Mucosa of descending colon (tissue), 3 donors: ENCODE data around the gene STK32C. TPM values are rescaled to one million over a fixed set of nuclear protein-coding genes. Genes with fewer than 3 reads are reported as not detected.

Experiments
- ATAC-seq: fragments of 200-7000 bp; cut with Tn5 transposase; one replicate; pipeline ENCODE4 v1.9.1; 2020; ENCODE audit warnings: mild to moderate bottlenecking, moderate library complexity
- DNase-seq, 3 donors: peaks; one replicate each; pipeline ENCODE4 v3.0.0-alpha.2; 2020
- H3K36me3 ChIP-seq: fragments of 200-600 bp; one replicate; pipeline ENCODE4 v1.8.0; 2021; ENCODE audit warnings: low read depth, mild to moderate bottlenecking
- H3K4me1 ChIP-seq: fragments of 200-600 bp; one replicate; pipeline ENCODE4 v1.8.0; 2021; ENCODE audit warnings: low read depth, mild to moderate bottlenecking
- H3K4me3 ChIP-seq: fragments of 200-600 bp; one replicate; pipeline ENCODE4 v1.8.0; 2021; ENCODE audit warnings: mild to moderate bottlenecking
- H3K9me3 ChIP-seq: fragments of 200-600 bp; one replicate; pipeline ENCODE4 v1.8.0; 2021; ENCODE audit warnings: mild to moderate bottlenecking
- intact Hi-C, 2 donors: fragments of 100-400 bp; cut with DNase I in 1 of 2; cut with micrococcal nuclease in 1 of 2; formaldehyde crosslinking; loops; one replicate each; pipeline versions ENCODE4 v1.11.0 to v1.11.1; 2022; cut with DNase I, micrococcal nuclease
- total RNA-seq, 3 donors: library from RNA; stranded (reverse); fragmentation: NEBNext Ultra II Directional in 2 of 3; extraction: Animal tissue kit (Norgen Biotek cat#: 25700) in 2 of 3; gene quantifications; one replicate each; pipeline versions ENCODE4 v1.2.1 to v1.2.4, GENCODE V29; 2021 to 2023
- TF ChIP-seq, protein P1 (sequence below): fragments of 200-600 bp; IDR thresholded peaks from one replicate; pipeline ENCODE4 v1.8.0; 2022; ENCODE audit warnings: antibody characterized with exemption, mild to moderate bottlenecking
- donor health status: DM: no; HTN: no; CAD: no; lungs with moderate emphysema.
- donor health status: DM: no; HTN: no; CAD: no.
- donor health status: DM: no; HTN: yes; CAD: no.

Gene STK32C
- total RNA-seq, 3 donors from 2014 or later = 4.5 to 11.5 (median 11.1) TPM

DNA sequence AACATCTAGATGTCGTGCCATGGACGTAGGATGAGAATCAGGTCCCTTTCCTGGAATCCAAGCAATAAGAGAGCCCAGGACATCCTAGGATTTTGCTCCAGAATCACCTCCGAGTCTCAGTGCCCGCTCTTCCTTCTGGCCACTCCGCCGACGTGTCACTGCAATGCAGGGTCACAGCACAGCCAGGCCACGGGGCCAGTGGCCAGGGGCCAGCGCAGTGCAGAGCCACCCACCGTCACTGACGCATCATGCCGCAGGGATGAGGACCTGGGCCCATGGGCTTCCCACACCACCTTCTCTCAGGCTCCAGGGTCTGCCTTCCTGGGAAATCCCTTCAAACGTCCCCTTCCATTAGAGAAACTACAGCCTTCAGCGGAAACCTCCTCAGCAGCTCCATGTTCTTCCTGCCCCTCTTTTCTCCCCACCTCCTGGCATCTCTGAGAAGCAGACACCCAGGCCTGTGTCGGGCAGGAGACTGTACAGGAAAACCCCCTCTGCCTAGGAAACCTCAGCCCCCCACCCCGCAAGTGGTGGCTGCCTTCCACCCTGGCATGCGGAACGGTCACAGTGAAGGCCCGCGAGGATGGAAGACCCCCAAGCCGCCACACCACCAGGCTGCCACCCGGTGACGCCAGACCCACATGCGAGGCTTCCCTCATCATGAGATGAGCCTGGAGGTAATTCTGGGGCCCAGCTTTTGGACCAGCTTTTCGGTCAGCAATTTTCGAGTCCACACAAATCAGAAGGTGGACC, 32.1 kb downstream of the STK32C start:
- Histone ChIP-seq H3K4me3 (no peak overlapping the region), H3K4me1 (no peaks in the 10 kb centered on the region), H3K9me3 (no peaks in the 10 kb centered on the region), H3K36me3 (no peaks in the 10 kb centered on the region)
- peak in 1 of 3 donors; percentile 37 for DNase-seq
- intact Hi-C loops = no loop called here
- TF ChIP-seq, protein P1, sequence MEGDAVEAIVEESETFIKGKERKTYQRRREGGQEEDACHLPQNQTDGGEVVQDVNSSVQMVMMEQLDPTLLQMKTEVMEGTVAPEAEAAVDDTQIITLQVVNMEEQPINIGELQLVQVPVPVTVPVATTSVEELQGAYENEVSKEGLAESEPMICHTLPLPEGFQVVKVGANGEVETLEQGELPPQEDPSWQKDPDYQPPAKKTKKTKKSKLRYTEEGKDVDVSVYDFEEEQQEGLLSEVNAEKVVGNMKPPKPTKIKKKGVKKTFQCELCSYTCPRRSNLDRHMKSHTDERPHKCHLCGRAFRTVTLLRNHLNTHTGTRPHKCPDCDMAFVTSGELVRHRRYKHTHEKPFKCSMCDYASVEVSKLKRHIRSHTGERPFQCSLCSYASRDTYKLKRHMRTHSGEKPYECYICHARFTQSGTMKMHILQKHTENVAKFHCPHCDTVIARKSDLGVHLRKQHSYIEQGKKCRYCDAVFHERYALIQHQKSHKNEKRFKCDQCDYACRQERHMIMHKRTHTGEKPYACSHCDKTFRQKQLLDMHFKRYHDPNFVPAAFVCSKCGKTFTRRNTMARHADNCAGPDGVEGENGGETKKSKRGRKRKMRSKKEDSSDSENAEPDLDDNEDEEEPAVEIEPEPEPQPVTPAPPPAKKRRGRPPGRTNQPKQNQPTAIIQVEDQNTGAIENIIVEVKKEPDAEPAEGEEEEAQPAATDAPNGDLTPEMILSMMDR = no peak
- ATAC-seq = no peak

GRCh38 chr10:132274986-132275385, 32.8 kb downstream of the STK32C start:
- no peak overlapping the region for H3K4me3 ChIP-seq
- no peaks in the 10 kb centered on the region for H3K9me3 ChIP-seq
- no peak for ATAC-seq
- intact Hi-C loops = no loop called here
- H3K4me1 ChIP-seq = no peaks in the 10 kb centered on the region
- TF ChIP-seq, protein P1 = no peak
- H3K36me3 ChIP-seq = no peaks in the 10 kb centered on the region
- DNase-seq = peak in 1 of 3 donors; percentile 31

- H3K9me3 ChIP-seq = no peaks in the 10 kb centered on the region
- H3K4me3 ChIP-seq = no peak overlapping the region
- ATAC-seq = no peak
- no peaks in the 10 kb centered on the region for H3K4me1 ChIP-seq
- DNase-seq = peak in 1 of 3 donors; percentile 33
- intact Hi-C loops = no loop called here
- no peaks in the 10 kb centered on the region for H3K36me3 ChIP-seq
- TF ChIP-seq, protein P1 = no peak
These were observed 33.2 kb downstream of the STK32C start for GRCh38 chr10:132274581-132274980.

DNA sequence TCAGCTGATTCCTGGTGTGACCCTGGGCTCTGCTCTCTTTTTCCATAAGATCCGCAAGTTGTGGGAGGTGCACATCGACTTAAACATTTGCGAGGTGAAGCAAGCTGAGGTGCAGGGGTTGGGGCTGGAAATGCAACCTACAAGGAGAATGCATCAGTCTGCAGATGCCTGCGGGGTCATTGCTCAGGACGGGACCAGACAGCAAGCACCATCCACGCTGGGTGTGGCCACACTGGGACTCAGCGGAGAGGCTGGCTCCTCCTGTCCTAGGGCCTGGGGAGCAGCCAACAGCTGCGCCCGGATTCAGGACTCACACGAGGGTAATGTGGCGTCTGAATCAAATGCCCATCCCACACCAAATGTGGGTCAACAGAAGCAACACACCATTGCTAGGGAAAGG, 33.8 kb downstream of the STK32C start:
- DNase-seq = peak in 1 of 3 donors; percentile 31
- no peak for ATAC-seq
- no peaks in the 10 kb centered on the region for H3K9me3 ChIP-seq
- H3K36me3 ChIP-seq = no peaks in the 10 kb centered on the region
- intact Hi-C loops = no loop called here
- H3K4me3 ChIP-seq = no peak overlapping the region
- H3K4me1 ChIP-seq = no peaks in the 10 kb centered on the region
- TF ChIP-seq, protein P1 = no peak

DNA sequence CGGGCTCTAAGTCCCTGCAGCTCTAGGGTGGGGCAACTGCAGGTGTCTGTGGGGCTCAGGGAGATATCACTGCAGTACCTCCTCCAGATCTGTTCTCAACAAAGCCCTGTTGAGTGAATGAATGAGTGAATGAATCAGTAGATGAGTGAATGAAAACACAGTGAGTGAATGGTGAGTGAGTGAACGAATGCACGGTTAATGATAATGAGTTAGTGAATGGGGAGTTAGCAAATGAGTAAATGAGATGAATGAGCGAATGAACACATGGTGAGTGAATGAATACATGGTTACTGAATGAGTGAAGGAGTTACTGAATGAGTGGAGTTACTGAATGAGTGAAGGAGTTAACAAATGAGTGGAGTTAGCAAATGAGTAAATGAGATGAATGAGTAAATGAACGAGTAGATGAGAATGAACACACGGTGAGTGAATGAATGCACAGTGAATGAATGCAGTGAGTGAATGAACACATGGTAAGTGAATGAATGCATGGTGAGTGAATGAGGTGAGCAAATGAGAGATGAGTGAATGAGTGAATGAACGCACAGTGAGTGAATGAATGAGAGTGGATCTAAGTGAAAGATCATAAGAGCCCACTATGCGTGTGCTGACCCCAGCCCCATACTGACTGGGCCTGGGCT, 34.3 kb downstream of the STK32C start:
- no peaks in the 10 kb centered on the region for H3K9me3 ChIP-seq
- DNase-seq = no peak
- H3K4me3 ChIP-seq = no peak overlapping the region
- no peak for ATAC-seq
- H3K4me1 ChIP-seq = no peaks in the 10 kb centered on the region
- intact Hi-C loops = no loop called here
- TF ChIP-seq, protein P1 = no peak
- no peaks in the 10 kb centered on the region for H3K36me3 ChIP-seq
